ENCODE measurements around the gene WDR3. TPM values are rescaled to one million over a fixed set of nuclear protein-coding genes. Genes with fewer than 3 reads are reported as not detected.

WDR3 gene
- total RNA-seq, 2 donors from 2014 or later, result 33.8 to 57.1 TPM

- Mint-ChIP-seq H3K4me3 (no peak overlapping the region), H3K27me3 (peaks cover 3% of the 10 kb centered on the region), H3K36me3 (ENCODE audit: low read depth) (no peaks in the 10 kb centered on the region), H3K4me1 (no peaks in the 10 kb centered on the region), H3K9me3 (no peaks in the 10 kb centered on the region), H3K27ac (no peak overlapping the region)
- ATAC-seq (replicated peaks), result no peak
These were observed 46.8 kb downstream of the WDR3 start for GRCh38 chr1:117976381-117976780.

GRCh38 chr1:117981455-117982192 lies 52.1 kb downstream of the WDR3 start:
- Mint-ChIP-seq H3K9me3 (no peaks in the 10 kb centered on the region), H3K27me3 (peaks cover 14% of the 10 kb centered on the region), H3K36me3 (ENCODE audit: low read depth) (no peaks in the 10 kb centered on the region), H3K27ac (no peak overlapping the region), H3K4me1 (no peaks in the 10 kb centered on the region), H3K4me3 (no peak overlapping the region)
- no peak for ATAC-seq (replicated peaks)

DNA sequence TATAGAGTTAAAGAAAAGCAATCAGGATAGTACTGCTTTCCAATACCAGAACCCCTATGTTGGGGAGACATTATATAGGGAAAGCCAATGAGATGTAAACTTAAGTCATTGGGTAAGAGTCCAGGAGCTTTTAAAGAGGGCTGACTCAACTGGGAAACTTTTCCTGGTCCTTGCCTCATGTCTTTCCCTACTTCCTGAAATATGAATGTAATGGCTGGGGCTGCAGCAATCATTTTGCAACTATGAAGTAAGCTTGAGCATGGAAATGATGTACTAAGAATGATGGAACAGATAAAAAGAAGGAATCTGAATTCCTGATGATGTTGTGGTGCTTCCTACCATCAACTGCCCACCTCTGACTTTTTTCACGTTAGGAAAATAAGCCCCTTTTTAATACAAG lies 55.7 kb downstream of the WDR3 start:
- Mint-ChIP-seq H3K27me3 (peaks cover 14% of the 10 kb centered on the region), H3K9me3 (no peaks in the 10 kb centered on the region), H3K36me3 (ENCODE audit: low read depth) (no peaks in the 10 kb centered on the region), H3K27ac (no peak overlapping the region), H3K4me3 (no peak overlapping the region), H3K4me1 (no peaks in the 10 kb centered on the region)
- no peak for ATAC-seq (replicated peaks)

- Mint-ChIP-seq H3K4me3 (no peak overlapping the region), H3K9me3 (no peaks in the 10 kb centered on the region), H3K27me3 (peaks cover 14% of the 10 kb centered on the region), H3K27ac (no peak overlapping the region), H3K36me3 (ENCODE audit: low read depth) (no peaks in the 10 kb centered on the region), H3K4me1 (no peaks in the 10 kb centered on the region)
- no peak for ATAC-seq (replicated peaks)
These were observed 56.4 kb downstream of the WDR3 start for GRCh38 chr1:117985973-117986372.

GRCh38 chr1:118004312-118004711 lies 74.8 kb downstream of the WDR3 start:
- peaks cover 38% of the 10 kb centered on the region for H3K27me3 Mint-ChIP-seq
- H3K4me1 Mint-ChIP-seq, result no peaks in the 10 kb centered on the region
- peaks cover 19% of the 10 kb centered on the region for H3K9me3 Mint-ChIP-seq
- H3K4me3 Mint-ChIP-seq, result no peak overlapping the region
- H3K36me3 Mint-ChIP-seq (ENCODE audit: low read depth), result no peaks in the 10 kb centered on the region
- no peak for ATAC-seq (replicated peaks)
- no peak overlapping the region for H3K27ac Mint-ChIP-seq

DNA sequence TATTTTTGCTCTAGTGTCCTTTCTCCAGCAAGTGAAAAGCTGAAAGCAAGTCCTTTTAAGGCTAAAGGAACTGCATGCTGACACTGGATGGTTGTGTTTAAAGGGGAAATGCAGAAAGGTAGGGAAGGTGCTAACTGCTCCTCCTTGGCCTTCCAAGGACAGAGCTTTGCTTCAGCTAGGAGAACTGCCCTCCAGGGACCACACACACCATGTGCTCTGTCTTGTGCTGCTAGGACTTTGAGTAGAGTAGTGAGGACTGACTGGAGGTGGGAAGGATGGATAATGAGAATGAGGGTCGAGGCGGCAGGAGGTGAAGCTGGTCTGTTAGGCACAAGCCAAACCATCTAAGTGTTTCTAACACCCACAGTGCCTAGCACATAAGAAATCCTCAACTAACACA lies 77.9 kb downstream of the WDR3 start:
- H3K27ac Mint-ChIP-seq, result no peak overlapping the region
- ATAC-seq (replicated peaks), result no peak

GRCh38 chr1:118008011-118008410 lies 78.5 kb downstream of the WDR3 start:
- no peak overlapping the region for H3K27ac Mint-ChIP-seq

More for the DNA sequence above, 77.9 kb downstream of the WDR3 start:
- Mint-ChIP-seq H3K4me3 (no peak overlapping the region), H3K27me3 (peaks cover 28% of the 10 kb centered on the region), H3K36me3 (ENCODE audit: low read depth) (no peaks in the 10 kb centered on the region), H3K9me3 (peaks cover 13% of the 10 kb centered on the region), H3K4me1 (no peaks in the 10 kb centered on the region)

GRCh38 chr1:118012515-118013124 lies 83.1 kb downstream of the WDR3 start:
- Mint-ChIP-seq H3K27ac (no peak overlapping the region), H3K36me3 (ENCODE audit: low read depth) (no peaks in the 10 kb centered on the region), H3K4me1 (no peaks in the 10 kb centered on the region), H3K4me3 (no peak overlapping the region), H3K9me3 (no peaks in the 10 kb centered on the region), H3K27me3 (peaks cover 14% of the 10 kb centered on the region)
- no peak for ATAC-seq (replicated peaks)

More at GRCh38 chr1:118008011-118008410, 78.5 kb downstream of the WDR3 start:
- ATAC-seq (replicated peaks), result no peak
- H3K36me3 Mint-ChIP-seq (ENCODE audit: low read depth), result no peaks in the 10 kb centered on the region
- H3K27me3 Mint-ChIP-seq, result peaks cover 24% of the 10 kb centered on the region
- no peak overlapping the region for H3K4me3 Mint-ChIP-seq
- peaks cover 10% of the 10 kb centered on the region for H3K9me3 Mint-ChIP-seq
- H3K4me1 Mint-ChIP-seq, result no peaks in the 10 kb centered on the region

- Mint-ChIP-seq H3K36me3 (ENCODE audit: low read depth) (no peaks in the 10 kb centered on the region), H3K4me3 (no peak overlapping the region), H3K27ac (no peak overlapping the region), H3K4me1 (no peaks in the 10 kb centered on the region), H3K27me3 (peaks cover 14% of the 10 kb centered on the region), H3K9me3 (no peaks in the 10 kb centered on the region)
- no peak for ATAC-seq (replicated peaks)
These were observed 83.8 kb downstream of the WDR3 start for GRCh38 chr1:118013336-118013735.

DNA sequence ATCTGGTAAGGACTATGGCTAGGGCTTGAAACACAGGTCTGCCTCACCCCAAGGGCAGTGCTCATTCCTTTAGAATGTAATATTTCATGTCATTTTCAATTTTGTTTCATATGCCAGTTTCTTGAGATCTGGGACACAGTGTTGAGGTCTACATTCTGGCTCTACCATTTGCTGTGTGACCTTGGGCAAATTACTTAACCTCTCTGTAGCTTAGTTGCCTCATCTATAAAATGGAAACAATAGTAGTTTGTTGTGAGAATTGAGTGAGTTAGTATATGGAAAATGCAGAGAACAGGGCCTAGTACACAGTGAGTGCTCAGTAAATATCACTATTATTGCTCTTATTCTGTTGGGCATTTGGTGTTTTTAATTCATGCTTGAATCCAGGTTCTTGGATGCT lies 84.4 kb downstream of the WDR3 start:
- H3K4me1 Mint-ChIP-seq, result no peaks in the 10 kb centered on the region
- no peak overlapping the region for H3K27ac Mint-ChIP-seq
- H3K4me3 Mint-ChIP-seq, result no peak overlapping the region
- peaks cover 14% of the 10 kb centered on the region for H3K27me3 Mint-ChIP-seq
- no peak for ATAC-seq (replicated peaks)
- H3K9me3 Mint-ChIP-seq, result no peaks in the 10 kb centered on the region
- H3K36me3 Mint-ChIP-seq (ENCODE audit: low read depth), result no peaks in the 10 kb centered on the region

Other genes with a start within 250 kb of the WDR3 start
- 10 to 100 TPM; 15.5 to 23.9 TPM for gene GDAP2, start 118 bp upstream of the WDR3 start, total RNA-seq